Hepatocyte (in vitro differentiated cells): Measurements from ENCODE around the gene MARCHF2. TPM values are rescaled to one million over a fixed set of nuclear protein-coding genes. Genes with fewer than 3 reads are reported as not detected.
A peak's percentile ranks its signal among the peaks of the same experiment; 100 is the strongest.

Experiments
- DNase-seq: peaks from one replicate; pipeline ENCODE4 v3.0.0-alpha.2; 2016; ENCODE audit warnings: low spot score
- H2AFZ ChIP-seq: fragments of 200-600 bp; sonication (generic); 2 replicates; pipeline ENCODE4 v1.6.0; 2016; ENCODE audit warnings: antibody characterized with exemption, mild to moderate bottlenecking
- H3K27ac ChIP-seq: fragments of 200-600 bp; sonication (generic); 2 replicates; pipeline ENCODE4 v1.5.1; 2016; ENCODE audit warnings: mild to moderate bottlenecking
- H3K27me3 ChIP-seq: fragments of 200-600 bp; sonication (generic); 2 replicates; pipeline ENCODE4 v1.6.1; 2016
- H3K36me3 ChIP-seq: fragments of 200-600 bp; sonication (generic); replicated peaks from 2 replicates; pipeline ENCODE4 v1.5.1; 2016; ENCODE audit warnings: low read depth; ENCODE audit not compliant: insufficient read depth
- H3K4me1 ChIP-seq: fragments of 200-600 bp; sonication (generic); 2 replicates; pipeline ENCODE4 v1.5.1; 2016; ENCODE audit warnings: mild to moderate bottlenecking, moderate library complexity; ENCODE audit not compliant: insufficient read depth
- H3K4me2 ChIP-seq: fragments of 200-600 bp; sonication (generic); 2 replicates; pipeline ENCODE4 v1.6.0; 2016
- H3K4me3 ChIP-seq: fragments of 200-600 bp; sonication (generic); 2 replicates; pipeline ENCODE4 v1.5.1; 2016; ENCODE audit warnings: mild to moderate bottlenecking
- H3K79me2 ChIP-seq: fragments of 200-600 bp; sonication (generic); 2 replicates; pipeline ENCODE4 v1.6.0; 2017; ENCODE audit warnings: mild to moderate bottlenecking
- H3K9me2 ChIP-seq: fragments of 200-600 bp; sonication (generic); replicated peaks from 2 replicates; pipeline ENCODE4 v1.6.0; 2017; ENCODE audit warnings: mild to moderate bottlenecking; ENCODE audit not compliant: insufficient read depth
- H3K9me3 ChIP-seq: fragments of 200-600 bp; sonication (generic); 2 replicates; pipeline ENCODE4 v1.5.1; 2016; ENCODE audit warnings: low read depth, mild to moderate bottlenecking
- H4K20me1 ChIP-seq: fragments of 200-600 bp; sonication (generic); 2 replicates; pipeline ENCODE4 v1.6.0; 2016; ENCODE audit warnings: mild to moderate bottlenecking; ENCODE audit not compliant: insufficient read depth, poor library complexity, severe bottlenecking
- CTCF ChIP-seq: fragments of 200-600 bp; sonication (generic); IDR thresholded peaks from 2 replicates; pipeline ENCODE4 v1.5.1; 2016; ENCODE audit warnings: antibody characterized with exemption, mild to moderate bottlenecking; ENCODE audit not compliant: poor library complexity
- EZH2 ChIP-seq: fragments of 200-600 bp; sonication (generic); IDR thresholded peaks from 2 replicates; pipeline ENCODE4 v1.6.1; 2016; ENCODE audit warnings: antibody characterized with exemption, mild to moderate bottlenecking, borderline replicate concordance
- EZH2phosphoT487 ChIP-seq: fragments of 200-600 bp; sonication (generic); IDR thresholded peaks from one replicate; pipeline ENCODE4 v1.6.1; 2018; ENCODE audit warnings: antibody characterized with exemption, mild to moderate bottlenecking, low read depth, moderate library complexity; ENCODE audit not compliant: unreplicated experiment, severe bottlenecking
- WGBS: methylation state at CpG from one replicate; pipeline ENCODE4 v1.1.6; 2016; ENCODE audit warnings: low lambda C conversion rate; ENCODE audit errors: missing lambda C conversion rate; 5-methylcytosine and 5-hydroxymethylcytosine counted together
- polyA plus RNA-seq: library from polyadenylated mRNA; unstranded; fragments of >200 nt; fragmentation: Nextera tagmentation; extraction: Ambion mirVana; gene quantifications from 2 replicates; pipeline ENCODE4 v1.2.1, GENCODE V29; 2016
- total RNA-seq: library from RNA; depleted of rRNA; stranded (reverse); fragments of >200 nt; gene quantifications from 2 replicates; pipeline ENCODE4 v1.2.3, GENCODE V29; 2014

Gene MARCHF2
- total and polyA plus RNA-seq, 2 experiments from 2014 or later, result 38.5 to 73.5 TPM

DNA sequence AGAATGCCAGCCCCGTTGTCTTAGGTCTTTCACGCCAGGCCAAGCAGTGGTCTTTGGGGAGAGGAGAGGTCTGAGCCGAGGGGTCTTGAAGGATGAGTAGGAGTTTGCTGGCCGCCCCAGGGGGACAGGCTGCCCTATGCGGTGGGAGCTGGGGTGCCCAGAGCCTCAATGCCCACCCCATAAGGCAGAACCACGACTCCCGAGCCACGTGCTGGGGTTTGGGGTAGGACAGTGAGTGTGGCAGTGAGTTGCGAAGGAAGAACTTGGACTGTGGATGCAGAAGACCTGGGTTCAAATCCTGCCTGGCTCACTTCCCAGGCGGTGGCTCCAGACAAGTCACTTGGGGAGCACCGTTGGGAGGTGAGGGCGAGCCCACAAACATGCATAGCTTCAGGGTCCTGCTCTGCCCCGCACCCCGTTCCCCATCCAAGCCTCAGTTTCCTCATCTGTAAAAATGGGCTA lies 17.5 kb upstream of the MARCHF2 start:
- H2AFZ ChIP-seq, result no peak overlapping the region
- 93% methylated on average over 12 of the region's 14 CpGs for WGBS
- no peaks in the 10 kb centered on the region for H3K9me3 ChIP-seq
- DNase-seq, result no peak
- peaks cover 85% of the 10 kb centered on the region for H4K20me1 ChIP-seq
- no peak overlapping the region for H3K4me3 ChIP-seq
- no peaks in the 10 kb centered on the region for H3K27me3 ChIP-seq
- TF ChIP-seq EZH2 (no peak), EZH2phosphoT487 (no peak), CTCF (no peak)
- H3K27ac ChIP-seq, result no peak overlapping the region
- H3K9me2 ChIP-seq, result no peaks in the 10 kb centered on the region
- H3K79me2 ChIP-seq, result peaks cover 86% of the 10 kb centered on the region
- H3K4me2 ChIP-seq, result no peak overlapping the region
- no peaks in the 10 kb centered on the region for H3K36me3 ChIP-seq
- H3K4me1 ChIP-seq, result peaks cover 5% of the 10 kb centered on the region

- no peaks in the 10 kb centered on the region for H3K9me2 ChIP-seq
- no peak overlapping the region for H3K27ac ChIP-seq
- peaks cover 83% of the 10 kb centered on the region for H3K79me2 ChIP-seq
- WGBS, result 87% methylated on average over 7 of the region's 7 CpGs
- peaks cover 84% of the 10 kb centered on the region for H4K20me1 ChIP-seq
- no peak overlapping the region for H3K4me2 ChIP-seq
- no peaks in the 10 kb centered on the region for H3K9me3 ChIP-seq
- H2AFZ ChIP-seq, result no peak overlapping the region
- DNase-seq, result no peak
- no peaks in the 10 kb centered on the region for H3K27me3 ChIP-seq
- peaks cover 2% of the 10 kb centered on the region for H3K4me1 ChIP-seq
- TF ChIP-seq EZH2 (no peak), CTCF (no peak), EZH2phosphoT487 (no peak)
- no peak overlapping the region for H3K4me3 ChIP-seq
- H3K36me3 ChIP-seq, result no peaks in the 10 kb centered on the region
These were observed 16.9 kb upstream of the MARCHF2 start for GRCh38 chr19:8396185-8396562.

- no peaks in the 10 kb centered on the region for H3K27me3 ChIP-seq
- H3K4me3 ChIP-seq, result no peak overlapping the region
- peak overlapping the region; percentile 4 for H3K27ac ChIP-seq
- no peaks in the 10 kb centered on the region for H3K36me3 ChIP-seq
- H3K9me3 ChIP-seq, result no peaks in the 10 kb centered on the region
- no peaks in the 10 kb centered on the region for H3K9me2 ChIP-seq
- H2AFZ ChIP-seq, result no peak overlapping the region
- peak; percentile 64 for DNase-seq
- TF ChIP-seq EZH2phosphoT487 (no peak), CTCF (peak; percentile 53), EZH2 (no peak)
- WGBS, result 75% methylated on average over 17 of the region's 22 CpGs
- H4K20me1 ChIP-seq, result peaks cover 79% of the 10 kb centered on the region
- H3K4me1 ChIP-seq, result no peaks in the 10 kb centered on the region
- H3K4me2 ChIP-seq, result no peak overlapping the region
- peaks cover 78% of the 10 kb centered on the region for H3K79me2 ChIP-seq
These were observed 16.4 kb upstream of the MARCHF2 start for GRCh38 chr19:8396563-8397203.
